Ectodermal cell (in vitro differentiated cells): ENCODE measurements around the gene NCAPH2.

Source experiments
- H3K27ac ChIP-seq: 2 replicates; pipeline ENCODE4 v1.7.0; 2013; ENCODE audit warnings: mild to moderate bottlenecking, low read depth, low read length; ENCODE audit not compliant: insufficient read depth, poor library complexity, severe bottlenecking
- H3K27me3 ChIP-seq: 2 replicates; pipeline ENCODE4 v1.7.0; 2013; ENCODE audit warnings: mild to moderate bottlenecking, low read length; ENCODE audit not compliant: insufficient read depth, control insufficient read depth, poor library complexity, severe bottlenecking
- H3K36me3 ChIP-seq: one replicate; pipeline ENCODE4 v1.7.0; 2013; ENCODE audit warnings: low read length; ENCODE audit not compliant: control insufficient read depth, insufficient read depth
- H3K4me1 ChIP-seq: one replicate; pipeline ENCODE4 v1.7.0; 2013; ENCODE audit warnings: low read length; ENCODE audit not compliant: control insufficient read depth, insufficient read depth
- H3K4me3 ChIP-seq: 2 replicates; pipeline ENCODE4 v1.7.0; 2013; ENCODE audit warnings: low read depth, low read length, control low read depth; ENCODE audit not compliant: insufficient read depth
- H3K9me3 ChIP-seq: 2 replicates; pipeline ENCODE4 v1.7.0; 2013; ENCODE audit warnings: mild to moderate bottlenecking, low read length, moderate library complexity; ENCODE audit not compliant: control insufficient read depth
- WGBS, 2 experiments: methylation state at CpG; one replicate each; pipeline ENCODE4 v1.1.7; 2013; ENCODE audit warnings: missing lambda C conversion rate in 2 of 2; 5-methylcytosine and 5-hydroxymethylcytosine counted together

NCAPH2 gene

DNA sequence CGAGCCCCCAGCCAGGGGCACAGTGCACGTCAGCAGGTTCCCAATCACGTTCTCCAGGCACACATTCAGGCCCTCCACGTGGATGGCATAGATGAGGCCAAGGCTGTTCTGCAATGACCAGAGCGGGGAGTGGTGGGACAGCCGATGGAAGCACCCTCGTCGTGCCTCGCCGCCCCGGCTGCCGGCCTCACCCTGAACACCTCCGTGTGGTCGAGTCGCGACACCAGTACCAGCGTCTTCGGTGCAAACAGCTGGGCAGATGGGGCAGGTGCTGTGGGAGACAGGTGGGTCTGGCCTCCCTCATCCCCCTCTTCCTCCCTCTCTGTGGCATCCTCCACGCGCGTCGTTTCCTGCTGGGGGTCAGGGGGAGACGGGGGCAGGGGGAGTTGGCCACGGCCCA, 40.7 kb upstream of the NCAPH2 start:
- Histone ChIP-seq H3K36me3 (peaks cover 42% of the 10 kb centered on the region), H3K27me3 (no peaks in the 10 kb centered on the region), H3K4me3 (no peak overlapping the region), H3K27ac (no peak overlapping the region), H3K9me3 (no peaks in the 10 kb centered on the region), H3K4me1 (peaks cover 9% of the 10 kb centered on the region)
- WGBS, 2 experiments: 93 to 97% methylated on average over 24 of the region's 24 CpGs

DNA sequence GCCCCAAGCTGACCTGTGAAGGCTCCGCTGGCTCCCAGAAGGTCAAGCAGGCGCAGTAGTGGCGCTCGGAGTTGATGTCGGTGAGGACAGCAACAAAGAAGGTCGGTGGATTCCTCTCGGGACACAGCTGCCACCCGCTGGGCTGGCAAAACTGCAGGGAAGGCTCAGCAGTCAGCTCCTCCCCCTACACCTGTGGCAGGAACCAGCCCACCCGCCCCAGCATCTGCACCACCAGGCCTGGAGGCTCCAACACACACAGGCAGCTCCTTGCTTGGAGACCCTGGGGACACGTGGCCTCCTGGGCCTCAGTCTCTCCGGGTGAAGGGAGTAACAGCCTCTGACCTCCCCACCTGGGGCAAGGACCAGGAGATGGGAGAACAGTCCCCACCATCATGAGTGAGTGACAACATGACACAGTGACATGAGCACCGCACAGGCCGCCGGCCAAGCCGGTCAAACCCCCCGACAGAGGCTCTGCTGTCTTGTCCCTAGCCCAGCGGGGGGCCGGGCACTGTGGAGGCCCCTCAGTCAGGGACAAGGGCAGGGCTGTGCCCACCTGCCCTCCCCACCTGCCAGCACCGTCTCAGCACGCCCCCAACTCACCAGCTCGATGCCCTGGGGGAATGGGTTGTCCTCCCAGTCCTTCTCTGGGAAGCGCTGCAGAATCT, 40.1 kb upstream of the NCAPH2 start:
- Histone ChIP-seq H3K27me3 (no peaks in the 10 kb centered on the region), H3K36me3 (peaks cover 36% of the 10 kb centered on the region), H3K9me3 (no peaks in the 10 kb centered on the region), H3K4me3 (no peak overlapping the region), H3K4me1 (peaks cover 11% of the 10 kb centered on the region), H3K27ac (no peak overlapping the region)
- 88 to 89% methylated on average over 22 of the region's 22 CpGs for WGBS, 2 experiments

DNA sequence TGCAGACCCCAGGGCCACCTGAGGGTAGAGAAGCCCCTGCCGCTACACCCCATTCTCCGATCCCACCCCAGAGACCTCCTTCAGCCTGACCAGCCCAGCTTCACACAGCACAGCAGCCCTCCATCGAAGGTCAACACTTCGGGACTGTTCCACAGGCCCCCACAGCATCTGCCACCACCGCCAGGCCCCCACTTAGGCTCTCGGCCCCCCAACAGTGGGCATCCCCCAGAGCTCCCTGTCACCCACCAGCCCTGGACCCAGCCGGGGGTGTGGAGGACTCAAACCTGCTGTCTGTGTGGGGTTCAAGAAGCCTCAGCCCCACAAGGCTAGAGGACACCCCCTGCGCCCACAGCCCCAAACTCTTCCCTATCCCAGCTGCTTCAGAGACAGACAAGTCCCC, 39.4 kb upstream of the NCAPH2 start:
- WGBS, 2 experiments: 95 to 96% methylated on average over 8 of the region's 8 CpGs
- Histone ChIP-seq H3K36me3 (peaks cover 29% of the 10 kb centered on the region), H3K9me3 (no peaks in the 10 kb centered on the region), H3K4me1 (peaks cover 18% of the 10 kb centered on the region), H3K27ac (no peak overlapping the region), H3K27me3 (no peaks in the 10 kb centered on the region), H3K4me3 (no peak overlapping the region)

DNA sequence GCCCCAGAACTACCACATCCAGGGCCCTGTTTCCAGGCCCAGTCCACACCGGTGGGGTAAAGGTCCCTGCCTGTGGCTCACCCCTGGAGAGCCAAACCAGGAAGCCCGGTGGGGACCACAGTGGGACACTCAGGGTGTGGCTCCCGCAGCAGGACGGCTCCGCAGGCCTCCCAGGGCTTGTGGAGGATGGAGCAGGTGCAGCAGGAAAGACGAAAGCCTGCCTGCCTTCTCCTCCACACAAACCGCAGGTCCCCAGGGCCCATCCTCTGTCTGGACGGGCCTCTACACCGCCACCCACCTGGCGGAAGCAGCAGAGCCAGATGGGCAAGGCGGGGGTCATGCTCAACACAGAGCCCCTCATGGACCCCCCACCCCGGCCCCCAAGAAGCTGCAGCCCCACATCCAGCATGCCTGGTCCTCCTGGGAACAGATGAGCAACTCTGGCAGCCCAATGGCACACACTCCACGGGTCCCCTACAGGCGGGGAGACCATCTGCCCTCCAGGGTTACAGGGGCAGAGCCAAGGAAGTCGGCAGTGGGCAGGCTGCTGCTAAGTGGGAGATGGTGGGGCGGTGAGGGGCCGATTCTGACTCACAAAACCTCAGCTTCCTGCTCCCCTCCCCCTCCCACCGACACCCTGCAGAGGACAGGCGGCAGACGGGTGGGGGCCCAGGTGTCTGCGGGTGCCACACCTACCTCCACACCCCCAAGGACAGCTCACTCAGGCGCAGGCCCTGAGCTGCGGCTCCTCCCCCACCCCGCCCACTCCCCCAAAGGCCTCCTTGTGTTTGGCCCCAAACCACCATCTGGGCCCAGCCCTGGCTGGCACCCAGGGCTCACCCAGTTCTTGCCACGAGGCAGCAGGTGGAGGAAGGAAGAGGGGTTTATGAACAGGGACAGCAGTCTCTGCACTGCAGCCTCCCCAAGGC, 38.4 kb upstream of the NCAPH2 start:
- no peak overlapping the region for H3K4me3 ChIP-seq
- peaks cover 27% of the 10 kb centered on the region for H3K36me3 ChIP-seq
- WGBS, 2 experiments: 70% methylated on average over 25 of the region's 25 CpGs
- H3K27me3 ChIP-seq: no peaks in the 10 kb centered on the region
- no peak overlapping the region for H3K27ac ChIP-seq
- peaks cover 22% of the 10 kb centered on the region for H3K4me1 ChIP-seq
- H3K9me3 ChIP-seq: no peaks in the 10 kb centered on the region

DNA sequence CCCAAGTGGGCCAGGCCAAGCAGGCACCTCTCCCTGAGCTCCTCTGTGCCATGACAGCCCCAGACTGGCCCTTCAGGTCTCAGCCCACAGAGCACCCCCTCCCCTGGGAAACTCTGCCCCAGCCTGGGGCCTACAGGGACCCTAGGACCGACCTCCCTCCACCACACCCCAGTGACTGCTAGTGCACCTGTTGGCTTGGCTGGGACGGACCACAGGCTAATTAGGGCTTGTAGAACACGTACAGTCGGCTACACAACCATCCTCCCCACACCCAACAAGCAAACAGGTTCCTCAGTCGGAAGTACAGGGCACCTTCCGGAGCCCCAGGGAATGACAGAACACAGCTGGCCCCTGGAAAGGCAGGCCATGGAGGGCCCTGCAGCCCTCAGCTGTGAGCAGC, 37.5 kb upstream of the NCAPH2 start:
- H3K36me3 ChIP-seq: peaks cover 19% of the 10 kb centered on the region
- 88 to 90% methylated on average over 6 of the region's 6 CpGs for WGBS, 2 experiments
- H3K4me1 ChIP-seq: peaks cover 22% of the 10 kb centered on the region
- H3K27ac ChIP-seq: no peak overlapping the region
- H3K9me3 ChIP-seq: no peaks in the 10 kb centered on the region
- no peaks in the 10 kb centered on the region for H3K27me3 ChIP-seq
- no peak overlapping the region for H3K4me3 ChIP-seq

DNA sequence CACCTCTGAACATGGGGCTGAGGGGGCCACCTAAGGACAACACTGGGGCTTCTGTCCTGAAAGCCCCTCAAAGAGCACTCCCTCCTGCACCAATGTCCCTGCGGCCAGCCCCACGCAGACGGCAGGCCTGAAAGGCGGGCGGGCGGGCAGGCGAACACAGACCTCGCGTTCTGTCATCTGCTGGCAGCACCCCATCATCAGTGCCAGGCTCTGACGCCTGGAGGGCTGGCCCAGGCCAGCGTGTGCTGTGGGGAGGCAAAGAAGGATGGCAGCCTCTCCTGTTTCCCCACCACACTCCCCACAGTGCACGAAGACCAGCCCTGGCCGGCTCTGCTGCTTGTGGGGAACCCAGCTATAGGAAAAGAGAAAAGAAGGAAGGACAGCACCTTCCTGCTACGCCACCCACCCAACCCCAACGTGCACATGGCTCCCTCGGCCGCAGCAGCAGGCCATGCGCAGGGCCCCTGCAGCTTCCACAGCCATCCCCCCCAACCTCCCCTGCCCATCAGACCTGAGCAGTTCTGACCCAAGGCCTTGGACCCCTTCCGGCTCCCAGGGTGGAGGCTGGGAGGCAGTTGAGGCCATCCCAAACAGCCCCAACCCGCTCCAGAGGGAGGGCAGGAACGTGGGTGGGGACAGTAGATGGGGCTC, 36.7 kb upstream of the NCAPH2 start:
- H3K9me3 ChIP-seq: no peaks in the 10 kb centered on the region
- H3K4me3 ChIP-seq: no peak overlapping the region
- WGBS, 2 experiments: 90 to 92% methylated on average over 21 of the region's 21 CpGs
- H3K27me3 ChIP-seq: no peaks in the 10 kb centered on the region
- H3K36me3 ChIP-seq: peaks cover 10% of the 10 kb centered on the region
- H3K27ac ChIP-seq: no peak overlapping the region
- H3K4me1 ChIP-seq: peaks cover 22% of the 10 kb centered on the region

DNA sequence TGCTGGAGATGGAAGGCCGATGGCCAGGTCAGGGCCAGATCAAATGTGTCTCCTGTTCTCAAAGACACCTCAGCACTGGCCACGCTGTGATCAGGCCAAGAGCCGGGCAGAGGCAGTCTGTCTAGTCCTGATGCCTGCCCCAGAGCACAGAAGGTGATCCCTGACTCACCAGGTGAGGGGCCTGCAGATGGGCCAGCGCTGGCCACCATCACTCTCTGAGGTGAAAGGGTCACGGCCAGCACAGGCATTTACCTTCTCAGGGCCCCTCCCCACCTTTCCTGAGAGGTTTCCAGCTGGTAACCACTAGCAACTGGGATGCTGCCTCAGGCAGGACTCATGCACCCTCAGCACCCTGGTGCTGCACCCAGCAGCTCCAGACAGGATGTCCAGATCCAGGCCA, 36.1 kb upstream of the NCAPH2 start:
- Histone ChIP-seq H3K27me3 (no peaks in the 10 kb centered on the region), H3K36me3 (peaks cover 4% of the 10 kb centered on the region), H3K9me3 (no peaks in the 10 kb centered on the region), H3K4me3 (no peak overlapping the region), H3K4me1 (peaks cover 22% of the 10 kb centered on the region), H3K27ac (no peak overlapping the region)
- WGBS, 2 experiments: 84% methylated on average over 5 of the region's 5 CpGs

DNA sequence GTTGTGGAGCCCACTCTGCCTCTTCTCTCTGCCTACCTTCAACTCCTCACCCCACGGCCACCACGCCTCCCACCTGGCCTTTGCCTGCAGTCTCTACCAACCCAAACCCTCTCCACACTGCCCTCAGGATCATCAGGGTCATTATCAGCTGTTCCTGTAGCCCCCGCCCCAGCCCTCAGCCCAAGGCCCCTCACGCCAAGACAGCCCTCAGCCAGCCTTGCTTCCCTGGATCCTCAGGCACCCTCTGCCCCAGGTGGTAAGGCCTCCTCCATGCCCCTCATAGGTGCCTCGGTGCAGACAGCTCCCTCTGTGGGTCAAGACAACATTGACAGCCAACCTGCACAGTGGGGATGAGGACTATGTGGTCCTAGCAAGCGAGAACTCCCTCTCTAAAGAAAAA, 34.9 kb upstream of the NCAPH2 start:
- H3K4me3 ChIP-seq: no peak overlapping the region
- H3K4me1 ChIP-seq: peaks cover 22% of the 10 kb centered on the region
- WGBS, 2 experiments: 87 to 88% methylated on average over 6 of the region's 6 CpGs
- H3K27ac ChIP-seq: no peak overlapping the region
- H3K9me3 ChIP-seq: no peaks in the 10 kb centered on the region
- no peaks in the 10 kb centered on the region for H3K36me3 ChIP-seq
- no peaks in the 10 kb centered on the region for H3K27me3 ChIP-seq

DNA sequence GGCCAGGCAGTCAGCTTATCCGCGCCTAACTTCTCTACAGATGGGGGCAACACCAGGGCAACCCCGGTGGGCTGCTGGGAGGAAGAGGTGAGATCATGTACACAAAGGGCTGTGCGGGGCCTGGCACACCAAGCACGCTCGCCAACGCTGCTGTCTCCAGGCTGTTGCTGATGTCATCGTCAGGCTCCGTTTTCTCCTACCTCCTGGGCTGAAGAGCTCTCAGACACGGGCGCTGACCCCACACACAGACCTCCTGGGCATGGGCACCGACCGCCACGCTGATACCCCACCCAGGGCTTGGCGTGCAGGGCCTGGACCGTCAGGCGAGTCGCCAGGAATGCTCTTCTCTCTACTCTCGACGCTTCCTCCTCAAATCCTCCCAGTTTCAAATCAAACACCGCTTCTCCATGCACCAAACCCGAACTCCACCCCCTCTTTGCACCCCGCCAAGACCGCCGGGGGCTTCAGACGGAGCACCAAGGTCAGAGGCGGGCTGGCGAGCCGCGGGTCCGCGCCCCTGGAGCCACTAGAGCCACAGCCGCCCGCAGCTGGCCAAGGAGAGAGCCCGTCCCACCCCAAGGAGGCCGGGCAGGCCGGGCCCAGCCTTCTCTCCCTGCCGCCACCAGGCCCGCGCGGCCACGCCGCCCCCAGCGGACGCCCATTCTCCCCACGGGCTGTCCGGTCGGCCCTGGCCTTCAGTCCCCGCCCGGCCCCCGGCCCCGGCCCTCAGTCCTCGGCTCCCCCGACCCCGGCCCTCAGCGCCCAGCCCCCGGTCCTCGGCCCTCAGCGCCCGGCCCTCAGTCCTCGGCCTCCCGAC, 34.0 kb upstream of the NCAPH2 start:
- Histone ChIP-seq H3K36me3 (no peaks in the 10 kb centered on the region), H3K9me3 (no peaks in the 10 kb centered on the region), H3K4me1 (peaks cover 22% of the 10 kb centered on the region), H3K27ac (no peak overlapping the region), H3K4me3 (peak overlapping the region; percentile 73), H3K27me3 (peaks cover 4% of the 10 kb centered on the region)
- WGBS, 2 experiments: 15 to 16% methylated on average over 62 of the region's 62 CpGs
